AG08396 (cell line): ENCODE results near the gene C4orf46.

Experiments used
- DNase-seq: peaks from one replicate; pipeline ENCODE4 v3.0.0; 2012; ENCODE audit warnings: low spot score, mixed read lengths

C4orf46 gene

DNA sequence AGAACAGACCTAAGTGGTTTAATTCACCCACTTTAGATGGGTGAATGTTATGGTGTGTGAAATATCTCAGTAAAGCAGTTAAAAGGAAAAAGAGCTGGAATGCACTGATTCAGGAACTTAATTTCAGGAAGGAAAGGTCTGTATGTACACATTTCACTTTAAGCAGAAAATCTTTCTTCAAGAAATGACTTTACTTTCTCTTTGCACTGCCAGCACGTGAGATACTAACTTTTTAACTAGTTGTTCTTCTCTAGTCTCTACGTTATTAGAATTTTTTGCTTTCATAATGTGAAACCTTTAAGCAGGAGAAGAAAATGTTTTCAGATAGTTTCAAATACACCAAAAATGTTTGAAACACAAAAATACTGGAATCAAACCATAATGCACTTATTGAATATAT is 18.8 kb downstream of the C4orf46 start:
- no peak for DNase-seq

DNA sequence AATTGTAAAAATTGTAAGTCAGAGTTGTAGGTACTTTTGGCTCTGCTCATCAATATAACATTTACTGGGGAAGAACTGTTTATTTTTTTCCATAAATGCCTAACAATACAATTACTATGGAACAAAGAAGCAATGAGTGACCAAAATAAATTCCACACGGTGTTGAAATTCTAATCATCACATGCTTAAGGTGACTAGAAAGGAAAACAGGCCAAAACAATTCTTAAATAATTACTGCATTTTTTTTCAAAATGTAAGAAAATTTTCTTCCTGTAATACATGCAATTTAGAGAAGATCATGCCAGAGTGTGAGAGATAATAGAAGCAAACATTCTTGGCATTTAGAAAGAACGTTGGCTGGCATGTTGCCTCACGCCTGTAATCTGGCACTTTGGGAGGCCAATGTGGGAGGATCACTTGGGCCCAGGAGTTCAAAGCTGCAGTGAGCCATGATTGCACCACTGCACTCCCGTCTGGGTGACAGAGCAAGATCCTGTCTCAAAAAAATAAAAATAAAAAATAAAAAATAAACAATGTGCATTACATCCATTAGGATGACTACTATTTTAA is 22.5 kb downstream of the C4orf46 start:
- no peak for DNase-seq

DNA sequence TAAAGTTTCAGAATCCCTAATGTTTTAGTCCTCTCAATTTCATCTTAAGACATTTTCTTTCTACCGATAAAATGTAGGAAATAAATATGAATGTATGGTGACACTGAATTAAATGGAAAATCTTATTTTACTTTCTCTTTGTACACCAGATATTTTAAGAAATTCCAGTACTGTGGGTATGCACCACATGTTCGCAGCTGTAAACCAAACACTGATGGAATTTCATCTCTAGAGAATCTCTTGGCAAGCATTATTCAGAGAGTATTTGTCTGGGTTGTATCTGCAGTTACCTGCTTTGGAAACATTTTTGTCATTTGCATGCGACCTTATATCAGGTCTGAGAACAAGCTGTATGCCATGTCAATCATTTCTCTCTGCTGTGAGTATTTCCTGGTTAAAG is 26.9 kb downstream of the C4orf46 start:
- no peak for DNase-seq

DNA sequence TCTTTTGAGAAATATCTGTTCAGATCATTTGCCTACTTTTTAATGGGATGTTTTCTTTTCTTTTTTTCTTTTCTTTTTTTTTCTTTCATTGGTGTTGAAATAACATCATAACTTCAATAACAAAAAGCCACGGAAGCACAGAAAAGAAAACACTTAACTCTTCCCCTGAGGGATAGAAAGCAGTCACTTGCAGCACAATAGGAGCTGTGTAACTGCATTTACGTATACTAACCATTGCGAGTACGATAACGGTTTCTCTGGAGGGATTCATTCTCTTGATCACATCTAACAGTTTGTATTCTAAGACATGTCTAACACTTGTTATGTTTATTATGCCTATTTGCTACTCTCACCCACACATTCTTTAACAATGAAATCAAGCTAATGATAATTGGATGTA is 27.3 kb downstream of the C4orf46 start:
- DNase-seq = no peak

DNA sequence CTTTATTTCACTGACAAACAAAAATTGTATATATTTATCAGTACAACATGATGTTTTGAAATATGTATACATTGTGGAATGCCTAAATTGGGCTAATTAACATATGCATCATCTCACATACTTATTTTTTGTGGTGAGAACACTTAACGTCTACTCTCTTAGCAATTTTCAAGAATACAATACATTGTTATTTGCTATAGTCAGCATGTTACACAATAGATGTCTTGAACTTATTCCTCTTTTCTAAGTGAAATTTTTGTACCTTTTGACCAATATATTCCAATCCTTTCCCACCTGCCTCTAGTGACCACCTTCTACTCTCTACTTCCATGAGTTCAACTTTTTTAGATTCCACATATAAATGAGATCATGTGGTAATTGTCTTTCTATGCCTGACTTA is 35.1 kb downstream of the C4orf46 start:
- DNase-seq = no peak

DNA sequence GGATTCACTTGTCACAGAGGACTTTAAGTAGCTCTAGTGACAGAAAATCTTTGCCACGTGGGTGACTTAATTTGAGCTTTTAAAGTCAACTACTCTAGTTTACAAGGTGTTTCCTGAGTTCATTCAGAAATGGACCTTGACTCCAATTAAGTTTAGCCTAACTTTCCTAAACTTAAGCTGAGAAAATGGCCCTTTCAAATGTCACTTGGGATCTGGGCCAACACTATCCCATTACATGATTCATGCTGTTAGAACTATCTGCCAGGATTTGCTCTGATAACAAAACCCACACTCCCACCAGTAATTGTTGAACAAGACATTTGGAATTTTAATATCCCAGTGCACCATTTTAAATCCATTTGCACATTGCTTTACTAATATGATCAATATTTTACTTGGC is 40.8 kb downstream of the C4orf46 start:
- DNase-seq = no peak

DNA sequence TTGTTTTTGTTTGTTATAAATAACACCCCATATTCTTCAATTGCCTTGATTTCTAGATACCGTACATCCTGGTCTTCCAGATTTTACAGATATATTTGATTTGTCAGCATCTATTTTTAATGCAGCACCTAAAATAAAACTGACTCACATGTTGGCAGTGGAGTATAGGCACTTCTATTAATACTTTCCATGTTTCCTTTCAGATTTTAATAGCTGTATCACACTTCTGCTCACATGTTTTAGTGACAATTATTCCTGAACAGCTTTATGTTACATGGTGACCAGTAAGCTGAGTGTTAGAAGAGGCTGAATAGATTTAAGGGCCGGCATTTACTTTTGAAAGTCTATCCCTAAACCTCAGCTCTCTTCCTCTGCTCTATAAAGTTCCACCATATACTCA is 46.1 kb downstream of the C4orf46 start:
- no peak for DNase-seq

DNA sequence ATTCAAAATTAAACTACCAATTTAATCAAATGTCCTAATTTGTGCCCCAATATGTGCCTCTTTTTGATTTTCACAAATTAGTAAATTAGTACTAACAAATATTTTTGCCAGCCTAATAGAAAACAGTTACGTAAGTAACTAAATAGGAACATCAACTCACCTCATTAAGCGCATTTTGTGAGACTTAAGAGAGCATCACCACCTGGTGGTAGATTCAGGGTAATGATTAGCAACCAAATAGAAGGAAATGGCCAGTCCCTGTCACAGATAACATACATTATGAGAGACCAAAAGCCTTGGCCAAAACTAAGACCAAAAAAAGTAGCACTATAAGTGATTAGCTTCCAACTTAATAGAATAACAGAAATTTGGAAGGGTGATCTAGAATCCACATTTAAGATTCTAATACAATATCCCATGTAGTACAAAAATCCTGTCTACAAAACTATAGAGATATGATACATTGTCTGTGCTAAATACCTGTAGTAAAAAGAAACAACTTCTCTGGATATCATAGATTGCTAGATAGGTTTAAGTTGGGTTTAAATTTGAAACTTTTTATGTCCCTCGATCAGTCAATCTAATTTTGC is 46.7 kb downstream of the C4orf46 start:
- peak; percentile 24 for DNase-seq

DNA sequence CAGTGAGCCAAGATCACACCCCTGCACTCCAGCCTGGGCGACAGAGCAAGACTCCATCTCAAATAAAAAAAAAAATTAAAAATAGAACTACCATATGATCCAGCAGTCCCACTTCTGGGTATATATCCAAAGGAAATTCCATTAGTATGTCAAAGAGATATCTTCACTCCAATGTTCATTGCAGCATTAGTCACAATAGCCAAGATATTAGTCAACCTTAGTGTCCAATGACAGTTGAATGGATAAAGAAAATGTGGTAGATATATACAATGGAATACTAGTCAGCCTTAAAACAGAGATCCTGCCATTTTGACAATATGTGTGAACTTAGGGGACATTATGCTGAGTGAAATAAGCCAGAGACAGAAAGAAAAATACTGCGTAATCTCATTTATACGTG is 49.4 kb downstream of the C4orf46 start:
- DNase-seq = no peak

DNA sequence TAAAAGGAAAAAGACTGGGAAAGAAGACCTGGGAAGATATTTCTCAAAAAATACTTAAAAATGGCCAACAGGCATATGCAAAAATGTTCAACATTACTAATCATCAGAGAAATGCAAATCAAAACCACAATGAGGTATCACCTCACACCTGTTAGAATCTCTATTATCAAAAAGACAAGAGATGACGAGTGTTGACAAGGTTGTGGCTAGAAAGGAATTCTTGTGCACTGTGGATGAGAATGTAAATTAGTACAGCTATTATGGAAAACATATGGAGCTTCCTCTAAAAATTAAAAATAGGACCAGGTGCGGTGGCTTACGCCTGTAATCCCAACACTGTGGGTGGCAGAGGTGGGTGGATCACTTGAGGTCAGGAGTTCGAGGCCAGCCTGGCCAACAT is 50.0 kb downstream of the C4orf46 start:
- no peak for DNase-seq

DNA sequence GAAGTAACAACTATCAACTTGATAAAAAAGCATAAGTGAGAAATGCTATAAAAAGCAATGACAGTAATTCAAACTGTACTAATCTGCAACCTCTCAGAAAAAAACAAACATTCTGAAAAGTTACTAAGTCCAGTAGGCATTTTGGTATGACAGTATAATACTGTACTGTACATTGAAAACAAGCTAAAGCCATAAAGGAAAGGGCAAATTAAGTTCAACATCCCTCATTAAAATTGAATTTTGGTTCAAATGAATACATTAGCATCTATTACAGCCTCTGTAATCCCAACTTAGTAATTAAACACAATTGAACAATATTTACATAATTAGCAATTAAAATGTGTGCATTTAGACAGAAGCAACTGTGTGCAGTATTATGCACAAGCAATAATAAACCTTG is 53.7 kb downstream of the C4orf46 start:
- no peak for DNase-seq
